Fibroblast of the conjunctiva (primary cell): ENCODE measurements around the gene ANP32A.
"Not testable (repeated sequence)": the region's sequence is repeated elsewhere in the genome, so short reads cannot be mapped to it uniquely, and the experiment has no call there.

Experiments
- DNase-seq: peaks from one replicate; pipeline ENCODE4 v3.0.0-alpha.2; 2010; ENCODE audit warnings: low read depth

Gene ANP32A

DNA sequence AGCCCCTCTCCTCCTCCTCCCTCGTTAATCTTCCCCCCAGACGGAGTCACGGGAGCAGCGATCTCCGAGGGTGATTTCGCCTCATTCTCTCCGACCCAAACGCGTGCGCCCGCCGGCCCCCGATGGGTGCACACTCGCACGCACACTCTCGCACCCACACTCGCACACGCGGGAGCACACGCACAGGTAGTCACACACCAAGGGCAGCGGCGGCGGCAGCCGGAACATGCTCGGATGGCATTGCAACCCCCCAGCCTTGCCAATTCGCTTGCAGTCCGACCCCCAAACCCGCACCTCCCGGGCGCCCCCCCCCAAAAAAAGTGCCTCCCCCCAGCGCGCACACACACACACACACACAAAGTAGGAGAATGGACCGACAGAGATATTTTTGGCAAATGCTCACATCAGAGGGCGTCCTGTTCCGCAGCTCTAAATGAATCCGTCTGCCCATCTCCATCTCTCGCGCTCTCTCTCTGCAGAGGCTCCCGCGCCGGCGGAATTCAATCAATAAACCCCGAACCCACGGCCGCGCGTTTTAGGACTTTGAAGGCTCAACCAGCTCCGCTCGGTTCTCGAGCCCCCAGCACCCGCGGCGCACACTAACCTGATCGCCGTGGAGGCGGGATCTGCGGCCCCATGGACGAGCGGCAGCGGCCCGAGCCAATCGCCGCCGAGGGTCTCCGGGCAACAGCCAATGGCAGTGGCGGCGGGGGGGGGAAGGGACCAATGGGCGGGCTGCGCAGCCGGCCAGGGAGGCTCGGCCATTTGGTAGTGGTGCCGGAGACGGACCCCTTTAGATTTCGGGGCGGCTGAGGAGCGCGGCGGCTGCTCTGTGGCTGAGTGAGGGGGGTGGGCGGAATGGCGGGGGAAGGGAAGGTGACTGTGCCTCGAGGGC is at the start of gene ANP32A:
Gene ANP32A (minus strand): TSS at position 601 of the 895 bp plus-strand sequence. CDS start 144 bp downstream, at position 457.
- DNase-seq: peak; percentile 82

DNA sequence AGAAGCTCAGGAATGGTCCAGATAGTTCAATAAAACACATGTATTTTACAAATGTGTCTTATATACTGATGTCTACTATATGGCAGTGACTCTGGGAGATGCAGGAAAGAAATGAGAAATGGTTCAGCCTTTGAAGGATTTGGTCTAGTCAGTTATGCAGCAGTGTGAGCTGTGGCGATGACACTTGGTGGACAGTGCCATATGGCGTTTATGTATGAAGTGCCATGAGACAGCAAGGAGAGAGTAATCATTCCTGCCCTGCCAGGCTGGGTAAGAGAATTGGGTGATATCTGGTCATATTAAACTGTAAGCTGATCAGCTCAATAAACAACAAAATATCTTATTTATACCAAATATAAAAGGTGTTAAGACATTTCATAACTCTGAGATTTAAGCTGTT is 47.6 kb upstream of the ANP32A start:
- no peak for DNase-seq

GRCh38 chr15:68862415-68862814 is 41.7 kb upstream of the ANP32A start:
- no peak for DNase-seq

DNA sequence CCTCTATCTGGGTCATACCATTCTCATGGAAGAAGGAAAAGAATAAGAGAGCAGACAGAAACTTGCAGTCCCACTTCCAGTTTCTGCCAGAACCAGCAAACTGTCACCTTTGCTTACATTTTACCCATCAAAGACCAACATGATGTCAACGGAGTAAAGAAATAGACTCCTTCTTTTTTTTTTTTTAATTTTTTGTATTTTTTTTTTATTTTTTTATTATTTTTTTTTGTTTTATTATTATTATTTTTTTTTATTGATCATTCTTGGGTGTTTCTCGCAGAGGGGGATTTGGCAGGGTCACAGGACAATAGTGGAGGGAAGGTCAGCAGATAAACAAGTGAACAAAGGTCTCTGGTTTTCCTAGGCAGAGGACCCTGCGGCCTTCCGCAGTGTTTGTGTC is 38.0 kb upstream of the ANP32A start:
- not testable (repeated sequence) for DNase-seq

- not testable (repeated sequence) for DNase-seq
Observed at GRCh38 chr15:68857443-68857842, 36.7 kb upstream of the ANP32A start.

DNA sequence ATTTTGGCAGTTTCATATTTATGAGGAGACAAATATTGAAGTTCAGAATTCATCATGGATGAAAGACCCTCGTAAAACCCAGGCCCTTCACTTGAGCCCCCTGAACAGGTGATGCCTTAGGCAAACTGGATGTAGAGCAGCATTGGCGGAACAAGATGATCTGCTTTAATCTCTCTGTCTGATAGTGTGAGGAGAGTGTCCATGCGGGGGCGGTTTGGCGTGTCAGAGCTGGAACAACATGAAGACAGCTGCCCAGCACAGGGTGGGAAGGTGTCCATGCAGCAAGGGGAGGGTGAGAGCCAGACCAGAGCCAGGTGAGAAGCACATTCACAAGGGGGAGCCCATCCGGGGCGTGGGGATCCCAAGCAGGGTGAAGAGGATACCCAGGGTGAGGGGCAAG is 31.8 kb upstream of the ANP32A start:
- DNase-seq: no peak

GRCh38 chr15:68851971-68852370 is 31.3 kb upstream of the ANP32A start:
- DNase-seq: no peak

DNA sequence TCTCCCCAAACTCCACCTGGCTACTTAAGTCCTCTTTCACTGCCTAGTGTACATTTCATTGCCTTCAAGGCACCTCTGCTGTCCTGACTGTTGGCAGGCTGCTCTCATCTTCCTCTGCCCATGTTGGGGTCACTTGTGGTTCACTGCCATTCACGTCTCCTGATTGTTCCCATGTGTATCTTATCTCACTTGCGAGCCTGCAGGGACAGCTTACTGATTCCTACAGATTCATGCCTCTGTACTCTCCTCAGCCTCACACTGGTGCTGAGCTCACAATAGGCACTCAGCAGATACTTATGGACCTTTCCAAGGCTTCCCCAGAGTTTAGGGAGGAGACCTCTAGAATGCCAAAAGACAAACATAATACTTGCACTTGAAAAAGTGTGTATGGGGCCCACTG is 28.8 kb upstream of the ANP32A start:
- DNase-seq: no peak

- no peak for DNase-seq
Observed at GRCh38 chr15:68846851-68847439, 26.2 kb upstream of the ANP32A start.

GRCh38 chr15:68844856-68845550 is 24.3 kb upstream of the ANP32A start:
- DNase-seq: no peak

DNA sequence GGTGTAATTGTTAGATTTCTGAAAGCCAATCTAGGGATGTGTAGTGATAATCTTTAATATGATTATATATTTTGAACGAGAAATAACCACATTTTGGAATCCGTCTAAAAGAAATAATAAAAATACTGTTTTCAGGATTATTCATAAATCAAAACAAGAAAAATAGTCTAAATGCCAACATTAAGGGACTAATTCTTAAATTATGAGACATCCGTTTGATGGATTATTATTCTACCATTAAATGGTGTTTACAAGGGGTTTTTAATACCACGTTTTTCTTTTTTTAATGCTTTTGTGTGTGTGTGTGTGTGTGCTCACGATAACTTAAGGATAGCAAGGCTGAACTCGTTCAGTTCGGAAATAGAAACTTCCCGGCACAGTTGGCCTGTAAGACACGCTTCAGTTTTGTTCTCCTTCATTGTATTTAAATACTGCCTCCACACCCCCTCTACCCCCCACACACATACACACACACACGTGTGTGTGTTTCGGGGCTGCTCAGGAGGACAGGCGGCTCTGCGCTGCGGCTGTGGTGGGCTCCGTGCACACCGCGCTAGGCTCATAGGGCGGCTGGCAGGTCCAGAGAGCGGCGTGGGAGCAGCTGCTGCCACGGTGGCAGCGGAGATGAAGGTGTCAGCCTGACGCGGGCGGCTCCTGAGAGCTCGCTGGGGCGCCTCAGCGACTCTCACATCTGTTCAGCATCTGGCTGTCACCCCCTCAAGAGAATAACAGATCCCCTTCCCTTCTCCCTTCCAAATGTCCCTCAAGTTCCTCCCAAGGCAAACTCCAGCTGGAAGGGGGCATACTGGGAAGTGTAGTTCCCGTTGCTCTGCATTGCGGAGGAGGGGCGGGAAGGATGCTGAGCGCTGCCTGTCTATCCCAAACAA is 23.0 kb upstream of the ANP32A start:
- no peak for DNase-seq

DNA sequence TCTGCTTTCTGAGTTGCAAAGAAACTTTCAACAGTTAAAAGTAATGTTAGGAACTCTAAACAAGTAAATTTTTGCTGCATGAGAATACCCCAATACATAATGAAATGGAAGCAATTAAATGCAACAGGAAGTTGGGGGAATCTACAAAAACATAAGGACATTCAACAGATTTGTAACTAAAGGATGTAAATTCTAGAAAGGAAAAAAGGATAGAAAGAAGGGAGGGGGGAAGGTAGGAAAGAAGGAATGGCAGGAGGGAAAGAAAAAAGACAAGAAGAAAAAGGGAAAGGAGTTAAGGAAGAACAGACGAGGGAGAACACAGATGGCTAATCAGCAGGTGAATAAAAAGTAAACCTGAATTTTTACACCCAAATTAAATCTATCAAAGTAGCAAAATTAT is 22.3 kb upstream of the ANP32A start:
- DNase-seq: no peak

DNA sequence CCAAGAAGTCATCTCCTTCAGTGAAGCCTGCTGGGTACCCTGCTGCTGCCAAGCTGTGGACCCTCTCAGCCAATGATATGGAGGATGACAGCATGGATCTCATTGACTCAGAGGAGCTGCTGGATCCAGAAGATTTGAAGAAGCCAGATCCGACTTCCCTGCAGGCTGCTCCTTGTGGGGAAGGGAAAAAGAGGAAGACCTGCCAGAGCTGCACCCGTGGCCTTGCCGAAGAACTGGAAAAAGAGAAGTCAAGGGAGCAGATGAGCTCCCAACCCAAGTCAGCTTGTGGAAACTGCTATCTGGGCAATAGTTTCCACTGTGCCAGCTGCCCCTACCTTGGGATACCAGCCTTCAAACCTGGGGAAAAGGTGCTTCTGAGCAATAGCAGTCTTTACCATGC is 13.7 kb upstream of the ANP32A start:
- DNase-seq: no peak

DNA sequence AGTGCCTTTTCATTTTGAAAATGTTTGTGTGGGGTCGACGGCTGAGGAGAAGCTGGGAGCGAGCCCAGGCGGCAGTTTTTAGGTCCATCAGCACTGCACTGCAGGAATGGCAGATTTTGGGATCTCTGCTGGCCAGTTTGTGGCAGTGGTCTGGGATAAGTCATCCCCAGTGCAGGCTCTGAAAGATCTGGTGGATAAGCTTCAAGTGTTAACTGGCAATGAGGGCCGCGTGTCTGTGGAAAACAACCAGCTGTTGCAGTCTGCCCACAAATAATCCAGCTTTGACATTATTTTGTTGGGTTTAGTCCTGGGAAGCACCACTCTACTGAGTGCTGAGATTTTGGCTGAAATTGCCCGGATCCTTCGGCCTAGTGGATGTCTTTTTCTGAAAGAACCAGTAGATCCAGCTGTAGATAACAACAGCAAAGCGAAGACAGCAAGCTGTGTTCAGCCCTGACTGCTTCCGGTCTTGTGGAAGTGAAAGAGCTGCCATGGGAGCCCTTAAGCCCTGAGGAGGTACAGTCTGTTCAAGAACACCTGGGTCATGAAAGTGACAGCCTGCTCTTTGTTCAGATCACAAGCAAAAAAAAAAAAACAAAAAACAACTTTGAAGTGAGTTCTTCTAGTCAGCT is 13.1 kb upstream of the ANP32A start:
- DNase-seq: no peak

DNA sequence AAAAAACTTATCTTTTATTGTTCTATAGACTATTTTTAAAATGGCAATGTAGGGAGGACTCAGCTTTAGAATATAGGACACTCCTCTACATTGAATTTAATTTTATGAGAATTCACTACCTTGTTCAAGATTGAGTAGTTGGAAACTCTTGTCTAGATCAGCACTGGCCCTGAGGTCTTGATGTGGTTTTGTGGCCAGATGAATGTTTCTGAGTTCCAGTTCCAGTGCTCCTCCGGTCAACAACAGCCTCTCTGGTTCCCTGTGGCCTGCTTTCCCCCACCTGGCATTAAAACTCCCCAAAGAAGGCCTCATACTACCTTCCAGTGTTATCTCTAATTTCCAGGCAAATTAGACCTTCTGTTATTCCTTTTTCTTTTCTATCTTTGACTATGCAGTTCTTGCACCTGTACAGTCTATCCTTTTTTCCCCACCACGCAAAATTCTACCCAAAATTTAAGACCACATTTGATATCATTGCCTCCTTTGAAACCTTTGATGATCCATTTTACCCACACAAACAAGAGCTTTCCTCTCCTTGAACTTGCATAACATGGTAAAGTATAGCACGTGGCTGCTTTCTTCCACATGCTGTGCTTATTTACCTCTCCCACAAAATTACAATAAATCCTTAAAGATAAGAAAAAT is 9.6 kb upstream of the ANP32A start:
- no peak for DNase-seq

DNA sequence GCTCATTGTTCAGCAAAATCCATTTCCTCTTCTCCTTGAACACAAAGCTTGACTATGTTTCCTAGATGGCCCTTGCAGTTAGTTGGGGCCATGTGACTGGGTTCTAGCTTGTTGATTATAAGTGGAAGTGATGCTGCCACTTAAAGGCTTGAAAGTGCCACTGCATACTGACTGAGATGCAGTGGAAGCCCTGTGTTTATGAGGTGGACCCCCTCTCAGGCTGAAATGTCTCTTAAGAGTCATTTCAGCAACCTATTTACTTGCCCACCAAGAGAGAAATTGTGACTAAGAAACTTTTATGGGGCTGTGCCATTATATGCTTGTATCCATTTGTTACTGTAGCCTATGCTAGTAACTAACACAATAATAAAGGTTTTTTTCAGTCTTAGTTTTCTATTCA is 8.4 kb upstream of the ANP32A start:
- DNase-seq: no peak

DNA sequence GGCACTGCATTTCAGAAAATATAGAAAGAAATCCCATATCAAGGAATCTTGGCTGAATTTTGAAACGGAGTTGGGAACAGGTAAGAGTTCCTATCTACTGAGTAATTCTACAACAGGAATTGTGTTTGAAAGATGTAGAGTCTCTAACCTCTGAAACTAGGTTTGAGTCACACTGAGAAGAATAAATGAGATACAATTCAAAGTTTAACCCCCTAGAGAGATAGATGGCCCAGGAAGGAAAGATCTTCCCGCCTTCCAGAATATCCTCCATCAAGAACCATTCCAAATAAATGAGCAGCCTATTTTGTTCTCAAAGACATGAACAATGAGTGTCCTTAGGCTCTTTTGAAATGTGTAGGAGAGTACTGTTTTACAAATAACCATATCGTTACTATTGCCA is 2.9 kb upstream of the ANP32A start:
- DNase-seq: no peak

GRCh38 chr15:68822818-68823217 is 2.1 kb upstream of the ANP32A start:
- DNase-seq: no peak

DNA sequence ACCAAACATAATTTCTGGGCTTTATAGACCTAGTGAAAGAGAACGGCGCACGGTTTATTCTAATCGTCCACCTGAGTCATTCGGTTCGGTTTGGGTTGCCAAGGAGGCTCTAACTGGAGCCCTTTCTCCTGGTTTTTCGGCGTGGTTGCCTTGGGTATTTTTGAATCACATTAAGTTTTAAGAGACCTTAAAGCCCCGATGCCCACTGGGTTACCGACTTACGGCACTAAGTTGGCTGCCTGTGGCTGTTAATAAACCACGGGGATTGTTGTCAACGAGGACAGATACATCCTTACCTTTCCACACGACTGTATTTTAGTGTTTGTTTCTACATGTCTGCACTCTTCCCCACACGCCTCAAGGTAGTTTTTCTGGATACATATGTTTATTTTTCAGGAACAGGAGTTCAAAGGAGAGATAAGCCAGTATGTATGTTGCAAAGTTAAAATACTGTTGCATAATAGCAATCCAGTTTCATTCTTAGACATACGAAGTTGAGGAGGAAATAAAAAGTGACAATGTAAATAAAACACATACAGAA is 1.2 kb upstream of the ANP32A start:
- DNase-seq: no peak

DNA sequence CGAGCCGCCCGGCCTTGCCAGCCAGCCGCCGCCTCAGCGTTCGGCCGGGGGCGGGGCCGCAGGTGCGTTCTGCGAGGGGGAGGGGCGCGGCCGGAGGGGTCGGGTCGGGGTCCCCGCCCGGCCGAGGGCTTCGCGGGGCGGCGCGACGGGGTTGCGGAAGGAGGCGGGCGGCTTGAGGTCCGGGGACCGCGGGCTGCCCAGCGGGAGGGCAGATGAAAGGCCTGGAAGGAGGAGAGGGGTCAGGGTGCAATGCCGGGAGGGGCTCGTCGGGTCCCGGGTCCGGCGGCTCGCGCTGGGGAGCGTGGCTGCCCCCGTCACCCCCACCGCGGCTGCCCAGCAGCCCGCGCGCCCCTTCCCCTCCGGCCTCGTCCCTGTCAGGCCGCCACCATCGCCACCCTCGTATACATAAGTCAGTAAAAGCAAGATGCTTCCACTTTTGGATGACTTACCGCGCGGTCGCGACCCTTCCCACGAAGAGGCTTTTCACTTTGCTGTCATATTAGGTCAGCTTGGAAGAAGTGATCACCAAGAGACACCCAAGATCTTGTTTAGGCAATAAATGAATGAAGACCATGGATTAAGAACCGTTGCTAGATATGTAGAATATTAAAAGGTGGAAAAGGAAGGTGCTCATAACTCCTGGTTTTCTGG is 620 bp upstream of the ANP32A start:
- no peak for DNase-seq
